ENCODE results near the gene CFAP91. TPM values are rescaled to one million over a fixed set of nuclear protein-coding genes. Genes with fewer than 3 reads are reported as not detected.

CFAP91 gene
- total and polyA plus RNA-seq, 7 donors, result 0.09 to 0.88 (median 0.54) TPM; not detected in 1

DNA sequence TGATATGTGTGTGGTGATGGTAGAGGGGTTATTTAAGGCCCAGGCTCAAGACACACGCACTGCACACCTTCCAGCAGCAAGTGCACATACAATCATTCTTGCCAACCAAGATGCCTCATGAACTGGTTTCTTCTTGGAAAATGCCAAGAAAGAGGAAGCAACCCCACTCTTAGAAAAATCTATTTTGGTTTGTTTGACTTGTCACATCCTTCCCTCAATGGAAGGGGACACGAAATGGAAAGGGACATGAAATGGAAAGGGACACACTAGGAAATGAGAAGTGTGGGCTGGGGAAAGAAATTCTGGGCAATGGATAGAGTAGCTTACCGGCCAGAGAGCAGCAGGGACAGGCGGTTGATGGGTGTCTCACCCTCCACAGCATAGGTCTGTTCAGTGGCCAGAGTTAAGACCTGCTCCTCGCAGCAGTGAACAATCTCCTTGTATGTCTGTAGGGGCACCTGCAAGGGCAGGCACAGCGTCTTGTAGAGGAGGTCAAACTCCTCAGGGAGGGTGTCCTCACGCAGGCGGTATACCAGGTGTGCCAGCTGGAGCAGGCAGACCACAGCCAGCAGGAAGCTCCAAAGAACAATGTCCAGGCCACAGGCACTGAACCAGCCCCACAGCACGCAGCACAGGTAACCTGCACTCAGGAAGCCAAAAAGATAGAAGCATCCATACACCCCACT is 43.1 kb upstream of the CFAP91 start:
- peaks cover 3 to 27% of the 10 kb centered on the region in 2 donors for H3K36me3 ChIP-seq (ENCODE audit: insufficient read depth in 1 of 2, low read depth in 1 of 2)
- H3K27me3 ChIP-seq (ENCODE audit: insufficient read depth in 3 of 3, low read length in 2 of 3), result no peaks in the 10 kb centered on the region
- TF ChIP-seq, protein P1, sequence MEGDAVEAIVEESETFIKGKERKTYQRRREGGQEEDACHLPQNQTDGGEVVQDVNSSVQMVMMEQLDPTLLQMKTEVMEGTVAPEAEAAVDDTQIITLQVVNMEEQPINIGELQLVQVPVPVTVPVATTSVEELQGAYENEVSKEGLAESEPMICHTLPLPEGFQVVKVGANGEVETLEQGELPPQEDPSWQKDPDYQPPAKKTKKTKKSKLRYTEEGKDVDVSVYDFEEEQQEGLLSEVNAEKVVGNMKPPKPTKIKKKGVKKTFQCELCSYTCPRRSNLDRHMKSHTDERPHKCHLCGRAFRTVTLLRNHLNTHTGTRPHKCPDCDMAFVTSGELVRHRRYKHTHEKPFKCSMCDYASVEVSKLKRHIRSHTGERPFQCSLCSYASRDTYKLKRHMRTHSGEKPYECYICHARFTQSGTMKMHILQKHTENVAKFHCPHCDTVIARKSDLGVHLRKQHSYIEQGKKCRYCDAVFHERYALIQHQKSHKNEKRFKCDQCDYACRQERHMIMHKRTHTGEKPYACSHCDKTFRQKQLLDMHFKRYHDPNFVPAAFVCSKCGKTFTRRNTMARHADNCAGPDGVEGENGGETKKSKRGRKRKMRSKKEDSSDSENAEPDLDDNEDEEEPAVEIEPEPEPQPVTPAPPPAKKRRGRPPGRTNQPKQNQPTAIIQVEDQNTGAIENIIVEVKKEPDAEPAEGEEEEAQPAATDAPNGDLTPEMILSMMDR (IDR thresholded peaks at IDR 0.05), result no peak
- H3K4me1 ChIP-seq, result peaks cover 48% of the 10 kb centered on the region
- intact Hi-C loops (cut with DNase I), result loop anchor here in 1 of 2 donors (2.0 to 5.0 kb wide), 2 partner anchors 21 to 438 kb away; no protein-coding TSS in a partner anchor
- H3K9me3 ChIP-seq, result no peaks in the 10 kb centered on the region
- peak overlapping the region; percentile 71 for H3K4me3 ChIP-seq
- WGBS, 3 donors, result 36 to 49% (median 37%) methylated on average over 9 of the region's 9 CpGs
- H3K27ac ChIP-seq, result peak overlapping the region; percentile 97
- DNase-seq (peak in 1 of 2 donors; percentile 65), ATAC-seq (peak; percentile 46 to 59 (median 50))

DNA sequence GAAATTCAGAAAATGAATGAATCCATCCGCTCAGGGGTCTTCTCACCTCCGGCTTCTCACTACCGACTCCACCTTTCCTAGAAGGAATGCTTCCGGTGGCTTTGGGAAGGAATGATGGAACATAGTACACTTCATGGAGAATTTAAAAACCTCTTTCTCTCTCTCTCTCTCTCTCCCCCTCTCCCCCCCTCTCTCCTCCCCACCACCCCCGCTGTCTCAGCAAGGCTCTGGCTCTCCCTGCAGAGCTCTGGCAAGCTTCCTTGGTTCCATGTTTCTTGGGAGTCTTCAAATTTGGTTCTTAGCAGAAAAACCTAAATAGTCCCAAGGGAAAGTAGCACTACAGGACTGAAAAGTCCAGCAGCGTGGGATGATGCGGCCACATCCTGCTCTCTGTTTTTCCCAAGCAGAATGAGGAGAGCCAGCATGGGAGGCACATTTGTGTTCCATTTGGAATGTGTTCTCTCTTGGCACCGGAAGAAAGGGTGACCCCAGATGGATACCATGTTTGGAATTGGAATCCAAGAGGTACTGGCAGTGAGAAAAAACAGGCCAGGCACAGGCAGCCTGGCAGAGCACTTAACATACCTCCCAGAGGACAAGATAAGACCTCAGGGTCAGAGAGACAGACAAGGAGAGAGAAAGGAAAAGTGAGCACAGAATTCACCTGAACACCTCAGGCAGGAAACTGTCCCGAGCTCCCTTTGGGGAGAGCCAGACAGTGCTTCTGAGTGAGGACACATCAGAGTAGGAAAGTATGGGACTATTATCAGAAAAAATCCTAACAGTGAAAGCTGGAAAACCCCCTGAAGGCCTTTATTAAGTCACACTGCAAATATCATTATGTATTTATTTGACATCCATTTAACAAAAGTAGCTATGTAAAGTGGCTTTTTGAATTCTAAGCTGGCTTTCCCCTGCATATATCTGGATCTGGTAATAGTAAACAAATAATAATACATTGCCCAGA is 42.1 kb upstream of the CFAP91 start, which contains the start of gene POPDC2:
Gene POPDC2 (minus strand): TSS at position 116 of the 967 bp plus-strand sequence. CDS start 166 bp downstream, outside the sequence.
- no peaks in the 10 kb centered on the region for H3K9me3 ChIP-seq
- intact Hi-C loops (cut with DNase I), result no loop called here
- 23 to 37% (median 30%) methylated on average over 8 to 9 of the region's 9 CpGs for WGBS, 3 donors

DNA sequence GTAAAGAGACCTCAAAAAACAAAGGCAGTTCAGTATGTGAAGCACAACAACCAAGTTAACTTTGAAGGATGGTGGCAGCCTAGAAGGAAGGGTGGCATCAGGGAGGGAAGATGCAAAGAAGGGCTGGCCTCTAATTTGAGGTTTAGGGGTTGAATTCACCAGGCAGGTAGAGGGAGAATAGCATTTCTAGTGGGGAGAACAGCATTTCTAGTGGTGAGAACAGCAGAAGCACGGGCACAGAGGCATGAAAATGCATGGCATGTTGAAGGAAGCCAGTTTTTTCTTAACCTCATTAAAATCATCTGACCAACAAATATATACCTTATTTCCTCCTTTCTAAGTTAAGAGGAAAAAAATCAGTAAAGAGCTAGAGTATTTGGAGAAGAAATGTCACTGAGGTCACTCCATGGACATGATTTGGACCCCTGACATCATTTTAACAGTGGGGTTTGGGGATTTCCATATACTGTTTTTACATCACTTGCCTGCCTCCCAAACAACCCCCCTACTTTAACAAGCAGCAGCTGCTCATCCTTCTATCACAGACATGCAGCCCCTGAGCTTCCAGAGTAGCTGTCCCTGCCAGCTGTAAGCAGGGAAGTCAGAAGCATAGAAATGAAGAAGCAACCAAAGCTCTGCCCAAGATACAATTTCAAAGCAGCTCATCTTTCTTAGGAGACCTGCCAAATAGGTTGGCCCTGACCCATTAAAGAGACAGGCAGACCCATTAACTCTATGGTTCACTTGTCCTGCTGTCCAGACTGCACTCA is 40.0 kb upstream of the CFAP91 start:
- WGBS, 3 donors, result 26 to 30% (median 29%) methylated on average over 1 of the region's 1 CpG
- peaks cover 51% of the 10 kb centered on the region for H3K4me1 ChIP-seq
- H3K4me3 ChIP-seq, result peak overlapping the region; percentile 28
- no peaks in the 10 kb centered on the region for H3K27me3 ChIP-seq (ENCODE audit: insufficient read depth in 3 of 3, low read length in 2 of 3)
- peak overlapping the region; percentile 97 for H3K27ac ChIP-seq
- intact Hi-C loops (cut with DNase I), result no loop called here
- DNase-seq (no peak), ATAC-seq (peak; percentile 43 to 63 (median 59))
- H3K36me3 ChIP-seq (ENCODE audit: insufficient read depth in 1 of 2, low read depth in 1 of 2), result peaks cover 0 to 3% of the 10 kb centered on the region in 2 donors
- TF ChIP-seq, protein P1 (IDR thresholded peaks at IDR 0.05), result no peak
- H3K9me3 ChIP-seq, result no peaks in the 10 kb centered on the region

More for the DNA sequence above, 42.1 kb upstream of the CFAP91 start, which contains the start of gene POPDC2:
- Histone ChIP-seq H3K4me3 (peak within 1 kb of the TSS; percentile 71), H3K27me3 (ENCODE audit: insufficient read depth in 3 of 3, low read length in 2 of 3) (no peaks in the 10 kb centered on the region), H3K36me3 (ENCODE audit: insufficient read depth in 1 of 2, low read depth in 1 of 2) (peaks cover 3 to 22% of the 10 kb centered on the region in 2 donors), H3K27ac (peak within 1 kb of the TSS; percentile 97), H3K4me1 (peaks cover 57% of the 10 kb centered on the region)
- peak in 1 of 2 donors; percentile 52 for DNase-seq
- TF ChIP-seq, protein P1 (IDR thresholded peaks at IDR 0.05), result no peak
- ATAC-seq, result peak; percentile 44 to 52 (median 50)

DNA sequence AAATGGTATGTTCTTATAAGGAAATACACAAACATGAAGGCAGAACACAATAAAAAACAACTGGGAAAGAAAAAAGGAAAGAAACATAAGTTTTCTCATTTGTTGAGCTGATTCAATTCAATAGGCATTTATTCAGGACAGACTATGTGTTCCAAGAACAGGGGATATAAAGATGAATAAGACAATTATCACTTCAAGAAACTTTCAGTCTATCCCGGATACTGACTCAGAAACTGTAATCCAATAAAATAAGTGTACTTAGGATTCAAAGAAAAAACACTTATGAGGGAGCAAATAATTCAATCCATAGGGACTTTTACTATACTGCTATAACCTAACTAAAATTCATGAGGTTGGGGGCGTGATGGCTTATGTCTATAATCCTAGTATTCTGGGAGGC is 38.9 kb upstream of the CFAP91 start:
- Histone ChIP-seq H3K27me3 (ENCODE audit: insufficient read depth in 3 of 3, low read length in 2 of 3) (no peaks in the 10 kb centered on the region), H3K4me3 (no peak overlapping the region), H3K36me3 (ENCODE audit: insufficient read depth in 1 of 2, low read depth in 1 of 2) (peaks cover 0 to 12% of the 10 kb centered on the region in 2 donors), H3K27ac (peak overlapping the region; percentile 97), H3K4me1 (peaks cover 51% of the 10 kb centered on the region), H3K9me3 (no peaks in the 10 kb centered on the region)
- TF ChIP-seq, protein P1 (IDR thresholded peaks at IDR 0.05), result no peak
- ATAC-seq, result no peak
- DNase-seq, result no peak
- intact Hi-C loops (cut with DNase I), result no loop called here
- WGBS, 3 donors, result 67 to 78% (median 71%) methylated on average over 2 of the region's 2 CpGs

All from psoas muscle (tissue), 8 donors.